GM20431 (cell line): ENCODE results near the gene KIAA2012.

Experiments
- in situ Hi-C: fragments of 300-500 bp; cut with MseI, MboI; formaldehyde crosslinking; loops from one replicate; pipeline ENCODE4 v1.15.0; 2020; ENCODE audit warnings: low sequenced_read_pairs; ENCODE audit not compliant: unreplicated experiment

Gene KIAA2012

GRCh38 chr2:202072737-202073401 lies at the start of gene KIAA2012:
TSS of gene KIAA2012 (plus strand) at chr2:202073255. CDS start at chr2:202073628, 373 bp downstream.
- in situ Hi-C loops, result no loop called here

- in situ Hi-C loops, result no loop called here
Measured at GRCh38 chr2:202023904-202024266, 49.2 kb upstream of the KIAA2012 start.

DNA sequence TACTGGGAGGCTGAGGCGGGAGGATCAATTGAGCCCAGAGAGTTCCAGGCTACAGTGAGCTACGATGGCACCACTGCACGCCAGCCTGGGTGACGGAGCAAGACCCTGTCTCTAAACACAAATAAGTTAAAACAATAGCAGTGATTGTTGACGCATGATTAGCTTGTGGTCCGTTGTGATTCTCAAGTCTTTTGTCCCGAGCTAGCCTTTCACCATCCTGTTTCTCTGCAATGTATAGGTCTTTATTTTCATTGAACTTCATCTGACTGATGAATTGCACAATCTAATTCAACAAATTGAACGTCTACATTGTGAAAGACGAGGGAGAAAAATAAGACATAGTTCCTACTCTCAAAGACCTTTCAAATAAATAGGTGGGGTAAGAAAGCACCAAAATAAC lies 48.2 kb upstream of the KIAA2012 start:
- in situ Hi-C loops, result no loop called here

- in situ Hi-C loops, result no loop called here
Measured at GRCh38 chr2:202025816-202026215, 47.2 kb upstream of the KIAA2012 start.

- in situ Hi-C loops, result no loop called here
Measured at GRCh38 chr2:202026507-202026906, 46.5 kb upstream of the KIAA2012 start.

DNA sequence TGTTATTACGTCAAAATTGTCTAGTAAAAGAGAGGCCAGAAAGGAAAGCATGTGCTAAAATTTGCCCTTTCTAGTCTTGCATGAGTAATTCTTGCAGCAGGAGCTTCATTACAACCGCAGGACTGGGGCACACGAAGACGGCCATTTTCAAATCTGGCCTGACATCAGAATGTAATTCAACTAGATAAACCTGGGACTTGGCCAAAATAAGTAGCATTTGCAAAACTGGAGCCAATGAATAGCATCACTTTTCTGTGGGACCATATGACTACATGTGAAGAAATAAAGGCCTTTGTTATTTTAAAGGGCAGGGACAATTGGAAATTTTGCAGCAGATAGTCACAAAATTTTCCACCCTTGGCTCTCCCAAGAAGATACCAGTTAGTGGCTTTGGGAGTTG lies 42.4 kb upstream of the KIAA2012 start:
- in situ Hi-C loops, result no loop called here

- in situ Hi-C loops, result no loop called here
Measured at GRCh38 chr2:202031246-202031951, 41.7 kb upstream of the KIAA2012 start.

- in situ Hi-C loops, result no loop called here
Measured at GRCh38 chr2:202032846-202033316, 40.2 kb upstream of the KIAA2012 start.

- in situ Hi-C loops, result no loop called here
Measured at GRCh38 chr2:202033317-202034248, 39.5 kb upstream of the KIAA2012 start, which contains the start of gene FZD7. TSS of gene FZD7 (plus strand) at chr2:202033855. CDS start at chr2:202034648, 793 bp downstream.

- in situ Hi-C loops, result no loop called here
Measured at GRCh38 chr2:202034249-202035088, 38.6 kb upstream of the KIAA2012 start.

DNA sequence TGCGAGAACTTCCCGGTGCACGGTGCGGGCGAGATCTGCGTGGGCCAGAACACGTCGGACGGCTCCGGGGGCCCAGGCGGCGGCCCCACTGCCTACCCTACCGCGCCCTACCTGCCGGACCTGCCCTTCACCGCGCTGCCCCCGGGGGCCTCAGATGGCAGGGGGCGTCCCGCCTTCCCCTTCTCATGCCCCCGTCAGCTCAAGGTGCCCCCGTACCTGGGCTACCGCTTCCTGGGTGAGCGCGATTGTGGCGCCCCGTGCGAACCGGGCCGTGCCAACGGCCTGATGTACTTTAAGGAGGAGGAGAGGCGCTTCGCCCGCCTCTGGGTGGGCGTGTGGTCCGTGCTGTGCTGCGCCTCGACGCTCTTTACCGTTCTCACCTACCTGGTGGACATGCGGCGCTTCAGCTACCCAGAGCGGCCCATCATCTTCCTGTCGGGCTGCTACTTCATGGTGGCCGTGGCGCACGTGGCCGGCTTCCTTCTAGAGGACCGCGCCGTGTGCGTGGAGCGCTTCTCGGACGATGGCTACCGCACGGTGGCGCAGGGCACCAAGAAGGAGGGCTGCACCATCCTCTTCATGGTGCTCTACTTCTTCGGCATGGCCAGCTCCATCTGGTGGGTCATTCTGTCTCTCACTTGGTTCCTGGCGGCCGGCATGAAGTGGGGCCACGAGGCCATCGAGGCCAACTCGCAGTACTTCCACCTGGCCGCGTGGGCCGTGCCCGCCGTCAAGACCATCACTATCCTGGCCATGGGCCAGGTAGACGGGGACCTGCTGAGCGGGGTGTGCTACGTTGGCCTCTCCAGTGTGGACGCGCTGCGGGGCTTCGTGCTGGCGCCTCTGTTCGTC lies 37.7 kb upstream of the KIAA2012 start:
- in situ Hi-C loops, result no loop called here

GRCh38 chr2:202035941-202036372 lies 37.1 kb upstream of the KIAA2012 start:
- in situ Hi-C loops, result no loop called here

DNA sequence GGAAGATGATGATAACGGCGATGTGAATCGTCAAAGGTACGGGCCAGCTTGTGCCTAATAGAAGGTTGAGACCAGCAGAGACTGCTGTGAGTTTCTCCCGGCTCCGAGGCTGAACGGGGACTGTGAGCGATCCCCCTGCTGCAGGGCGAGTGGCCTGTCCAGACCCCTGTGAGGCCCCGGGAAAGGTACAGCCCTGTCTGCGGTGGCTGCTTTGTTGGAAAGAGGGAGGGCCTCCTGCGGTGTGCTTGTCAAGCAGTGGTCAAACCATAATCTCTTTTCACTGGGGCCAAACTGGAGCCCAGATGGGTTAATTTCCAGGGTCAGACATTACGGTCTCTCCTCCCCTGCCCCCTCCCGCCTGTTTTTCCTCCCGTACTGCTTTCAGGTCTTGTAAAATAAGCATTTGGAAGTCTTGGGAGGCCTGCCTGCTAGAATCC lies 36.4 kb upstream of the KIAA2012 start:
- in situ Hi-C loops, result no loop called here

- in situ Hi-C loops, result no loop called here
Measured at GRCh38 chr2:202037086-202037485, 36.0 kb upstream of the KIAA2012 start.

- in situ Hi-C loops, result no loop called here
Measured at GRCh38 chr2:202038471-202039277, 34.4 kb upstream of the KIAA2012 start.

DNA sequence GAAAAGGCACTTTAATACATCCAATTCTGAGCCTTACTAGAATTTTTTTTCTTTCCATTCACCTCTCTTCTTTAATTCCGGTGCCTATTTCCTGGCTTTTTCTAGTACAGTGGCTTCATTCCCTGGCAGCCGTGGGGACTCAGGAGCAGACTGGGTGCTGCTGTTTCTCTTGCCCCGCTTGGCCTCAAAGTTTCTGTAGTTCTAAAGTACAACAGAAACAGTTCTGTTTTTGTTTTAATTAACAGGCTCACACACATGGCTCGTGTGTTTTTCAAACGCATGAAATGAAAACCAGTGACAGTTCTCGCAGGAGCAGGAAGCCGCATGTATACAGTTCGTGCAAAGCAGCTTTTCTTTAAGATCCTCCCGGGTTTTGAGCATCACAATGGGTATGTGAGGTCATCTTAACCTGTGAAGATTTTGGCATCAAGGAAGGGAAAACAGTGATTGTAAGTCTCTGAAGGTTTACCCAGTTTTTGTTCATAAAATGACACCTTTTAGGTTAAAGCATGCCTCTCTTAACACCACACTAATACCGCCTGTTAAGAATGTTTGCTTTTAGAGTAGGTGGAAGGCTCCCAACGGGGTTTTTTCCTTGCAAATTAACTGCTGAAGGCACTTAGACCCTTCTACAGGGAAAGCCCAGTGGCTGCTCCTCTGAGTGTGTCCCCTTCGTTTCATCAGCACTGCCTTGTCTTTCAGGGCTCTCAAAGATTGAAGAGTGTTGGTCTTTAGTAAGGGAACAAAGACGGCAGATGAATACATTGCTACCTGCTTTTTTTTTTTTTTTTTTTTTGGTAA lies 33.6 kb upstream of the KIAA2012 start:
- in situ Hi-C loops, result no loop called here
